HG03378 (cell line): ENCODE data around the gene GPHA2.

Experiments
- ATAC-seq: cut with Tn5 transposase; IDR thresholded peaks from one replicate; pipeline ENCODE4 v1.9.1; 2021; ENCODE audit warnings: mild to moderate bottlenecking, moderate library complexity; ENCODE audit not compliant: unreplicated experiment

The GPHA2 gene

DNA sequence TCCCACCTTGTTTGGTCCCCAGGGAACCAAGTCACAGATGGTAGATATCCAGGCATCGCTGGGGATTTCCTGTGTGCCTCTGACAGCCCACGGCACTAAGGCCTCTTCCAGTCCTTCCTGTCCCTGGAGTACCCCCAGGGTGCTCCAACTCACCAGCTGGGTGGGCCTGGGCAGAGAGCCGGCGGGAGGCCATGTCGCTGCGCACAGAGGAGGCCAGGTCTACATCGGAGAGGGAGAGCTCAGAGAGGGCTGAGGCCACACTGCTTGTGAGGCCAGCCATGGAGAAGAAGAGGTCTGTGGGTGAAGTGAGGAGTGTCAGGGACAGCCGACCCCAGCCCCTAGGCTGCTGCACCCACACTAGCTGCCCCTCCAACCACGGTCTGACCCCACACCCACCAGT, 24.0 kb downstream of the GPHA2 start:
- ATAC-seq, result no peak

GRCh38 chr11:64911142-64911541, 24.6 kb downstream of the GPHA2 start:
- no peak for ATAC-seq

DNA sequence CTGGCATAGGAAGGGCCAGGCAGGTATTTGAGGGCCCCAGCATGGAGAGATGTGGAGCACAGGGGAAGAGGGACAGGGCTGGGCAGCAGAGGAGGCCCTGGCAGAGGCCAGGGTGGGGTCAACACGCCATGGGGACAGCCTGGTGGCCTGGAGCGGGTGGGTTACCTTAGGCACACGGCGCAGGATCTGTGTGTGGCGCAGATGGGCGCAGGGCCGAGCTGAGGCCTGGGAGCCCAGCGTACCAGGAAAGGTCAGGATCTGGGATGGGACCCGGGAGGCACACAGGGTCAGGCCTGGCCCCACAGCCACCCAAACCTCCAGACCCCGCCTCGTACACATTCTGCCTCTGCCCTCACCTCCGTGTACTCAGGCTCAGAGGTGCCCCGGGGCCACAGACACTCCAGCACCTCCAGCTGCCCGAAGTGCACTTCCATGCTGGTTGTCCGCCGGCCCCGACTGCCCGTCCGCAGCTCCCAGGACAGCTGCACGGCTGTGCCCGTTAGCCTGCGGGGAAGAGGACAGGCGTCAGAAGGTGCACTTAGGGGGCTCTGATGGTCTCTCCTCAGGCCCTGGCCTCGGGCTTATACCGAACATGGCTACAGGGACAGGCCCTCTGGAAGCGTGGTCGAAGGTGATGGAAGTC, 25.1 kb downstream of the GPHA2 start:
- no peak for ATAC-seq

- ATAC-seq, result no peak
These were observed 25.9 kb downstream of the GPHA2 start for GRCh38 chr11:64909653-64910343.

DNA sequence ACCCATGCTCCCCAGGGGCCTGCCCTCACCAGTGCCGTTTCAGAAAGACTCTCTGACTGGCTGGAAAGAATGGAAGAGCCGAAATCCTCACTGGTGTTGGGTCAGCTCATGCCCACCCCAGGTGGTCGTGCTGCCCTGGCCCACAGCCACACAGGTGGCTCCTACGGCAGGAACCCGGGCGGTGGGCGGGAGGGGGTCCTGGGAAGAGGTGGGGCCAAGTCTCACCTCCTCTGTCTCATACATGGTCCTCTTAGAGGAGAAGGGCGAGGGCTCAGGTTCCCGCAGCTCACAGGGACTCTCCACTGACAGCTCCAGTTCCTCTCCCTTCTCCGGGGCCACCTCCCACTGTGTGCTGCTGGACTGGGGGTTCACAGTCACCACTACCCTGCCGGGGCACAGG, 26.9 kb downstream of the GPHA2 start:
- ATAC-seq, result no peak

DNA sequence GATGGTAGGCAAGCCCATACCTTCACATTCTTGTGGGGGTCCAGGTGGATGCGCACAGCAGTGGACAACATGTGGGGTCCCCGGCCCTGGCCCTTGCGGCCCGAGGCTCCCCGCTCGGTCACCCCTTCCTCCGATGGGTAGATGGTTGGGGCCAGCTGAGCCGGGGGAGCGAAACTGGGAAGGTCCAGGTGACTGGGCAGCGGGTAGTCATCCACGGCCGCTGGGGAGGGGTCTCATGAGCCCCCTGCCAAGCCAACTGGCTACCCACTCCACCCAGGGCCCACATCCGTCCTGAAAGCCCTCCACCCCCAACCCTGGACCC, 29.4 kb downstream of the GPHA2 start:
- no peak for ATAC-seq

- no peak for ATAC-seq
These were observed 30.0 kb downstream of the GPHA2 start for GRCh38 chr11:64905516-64906313.

DNA sequence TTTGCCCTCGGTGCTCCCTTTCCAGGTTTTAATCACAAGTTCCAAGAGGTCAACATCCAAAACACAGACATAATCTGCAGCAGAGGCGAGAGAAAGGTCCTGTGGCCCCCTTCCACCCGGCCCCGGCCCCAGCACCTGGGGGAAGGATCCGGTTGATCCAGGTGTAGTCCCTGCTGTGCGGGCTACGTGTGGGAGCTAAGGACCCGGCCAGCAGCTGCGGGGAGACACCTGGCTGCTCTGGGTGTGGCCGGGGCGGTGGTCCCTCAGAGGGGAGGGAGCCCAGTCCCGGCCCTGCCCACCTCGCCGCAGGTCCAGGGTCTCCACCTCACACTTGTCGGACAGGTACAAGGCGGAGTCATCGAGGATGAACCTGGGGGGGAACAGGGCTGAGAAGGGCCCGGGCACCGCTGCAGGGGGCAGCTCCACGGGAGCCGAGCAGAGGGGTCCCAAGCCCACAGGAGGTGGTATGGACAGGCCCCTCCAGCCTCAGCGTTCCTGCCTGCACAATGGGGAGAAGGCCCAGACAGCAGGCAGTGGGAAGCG, 32.3 kb downstream of the GPHA2 start:
- ATAC-seq, result no peak

GRCh38 chr11:64902102-64902900, 33.4 kb downstream of the GPHA2 start:
- no peak for ATAC-seq

GRCh38 chr11:64900774-64901173, 34.9 kb downstream of the GPHA2 start:
- ATAC-seq, result no peak

- no peak for ATAC-seq
These were observed 35.4 kb downstream of the GPHA2 start for GRCh38 chr11:64900263-64900678.

- ATAC-seq, result no peak
These were observed 37.2 kb downstream of the GPHA2 start for GRCh38 chr11:64898541-64898940.

GRCh38 chr11:64898076-64898445, 37.6 kb downstream of the GPHA2 start:
- ATAC-seq, result no peak

GRCh38 chr11:64897381-64898075, 38.2 kb downstream of the GPHA2 start:
- no peak for ATAC-seq

DNA sequence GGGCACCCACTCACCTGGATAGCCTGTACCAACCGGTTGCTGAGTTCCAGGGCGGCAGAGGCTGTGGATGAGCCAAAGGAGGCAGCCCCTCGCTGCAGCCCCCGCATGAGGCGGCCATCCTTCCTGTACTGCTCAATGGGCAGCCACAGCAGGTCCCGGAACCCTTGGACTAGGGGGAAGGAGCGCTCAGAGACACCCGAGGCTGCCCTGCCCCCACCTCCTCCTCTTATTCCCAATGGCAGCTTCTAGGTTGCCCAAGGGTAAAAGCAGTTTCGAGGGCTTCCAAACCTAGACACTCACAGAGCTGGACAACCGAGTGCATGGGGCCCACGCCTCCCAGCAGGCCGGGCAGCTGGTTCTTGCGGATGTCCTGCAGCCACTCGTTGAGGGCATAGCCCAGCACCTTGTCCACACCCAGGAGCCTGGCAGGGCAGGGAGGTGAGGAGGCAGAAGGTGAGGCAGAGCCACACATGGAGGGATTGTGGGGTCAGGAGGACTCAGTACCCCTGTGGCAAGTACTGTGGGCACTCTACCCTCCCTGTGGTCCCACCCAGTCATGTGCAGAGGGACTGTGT, 39.2 kb downstream of the GPHA2 start:
- no peak for ATAC-seq

- no peak for ATAC-seq
These were observed 40.8 kb downstream of the GPHA2 start for GRCh38 chr11:64894812-64895452.

DNA sequence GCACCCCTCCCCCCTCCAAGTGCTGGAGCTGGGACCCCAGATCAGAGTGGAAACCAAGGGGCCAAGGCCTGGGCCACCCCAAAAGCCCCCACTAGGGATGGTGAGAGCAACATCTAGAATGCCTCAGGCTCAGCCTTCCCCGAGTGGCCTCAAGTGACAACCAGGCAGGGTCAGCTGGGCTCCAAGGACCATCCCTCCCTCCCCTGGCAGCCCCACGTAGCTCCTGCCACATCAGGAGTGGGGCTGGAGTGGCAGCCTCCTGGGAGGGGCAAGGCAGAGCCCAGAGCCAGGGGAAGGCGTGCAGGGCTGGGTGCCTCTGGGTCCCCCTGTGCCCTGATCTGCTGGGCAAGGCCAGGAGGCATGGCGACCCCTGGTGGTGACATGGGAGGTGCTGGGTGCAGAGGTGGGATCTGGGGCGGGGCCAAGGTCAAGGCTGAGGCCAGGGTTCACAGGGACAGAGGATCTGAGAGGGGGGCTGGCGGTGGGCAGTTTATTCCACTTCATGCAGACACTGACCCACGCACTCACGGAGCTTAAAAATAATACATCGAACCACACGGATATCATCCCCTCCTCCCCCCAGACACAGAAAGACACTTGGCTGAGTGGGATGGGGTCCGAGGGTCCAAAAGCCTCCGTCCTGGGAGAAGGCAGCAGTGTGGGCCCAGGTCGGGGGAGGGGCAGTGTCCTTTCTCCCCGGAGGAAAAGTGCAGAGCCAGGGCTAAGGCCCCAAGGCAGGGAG, 41.5 kb downstream of the GPHA2 start:
- ATAC-seq, result no peak

DNA sequence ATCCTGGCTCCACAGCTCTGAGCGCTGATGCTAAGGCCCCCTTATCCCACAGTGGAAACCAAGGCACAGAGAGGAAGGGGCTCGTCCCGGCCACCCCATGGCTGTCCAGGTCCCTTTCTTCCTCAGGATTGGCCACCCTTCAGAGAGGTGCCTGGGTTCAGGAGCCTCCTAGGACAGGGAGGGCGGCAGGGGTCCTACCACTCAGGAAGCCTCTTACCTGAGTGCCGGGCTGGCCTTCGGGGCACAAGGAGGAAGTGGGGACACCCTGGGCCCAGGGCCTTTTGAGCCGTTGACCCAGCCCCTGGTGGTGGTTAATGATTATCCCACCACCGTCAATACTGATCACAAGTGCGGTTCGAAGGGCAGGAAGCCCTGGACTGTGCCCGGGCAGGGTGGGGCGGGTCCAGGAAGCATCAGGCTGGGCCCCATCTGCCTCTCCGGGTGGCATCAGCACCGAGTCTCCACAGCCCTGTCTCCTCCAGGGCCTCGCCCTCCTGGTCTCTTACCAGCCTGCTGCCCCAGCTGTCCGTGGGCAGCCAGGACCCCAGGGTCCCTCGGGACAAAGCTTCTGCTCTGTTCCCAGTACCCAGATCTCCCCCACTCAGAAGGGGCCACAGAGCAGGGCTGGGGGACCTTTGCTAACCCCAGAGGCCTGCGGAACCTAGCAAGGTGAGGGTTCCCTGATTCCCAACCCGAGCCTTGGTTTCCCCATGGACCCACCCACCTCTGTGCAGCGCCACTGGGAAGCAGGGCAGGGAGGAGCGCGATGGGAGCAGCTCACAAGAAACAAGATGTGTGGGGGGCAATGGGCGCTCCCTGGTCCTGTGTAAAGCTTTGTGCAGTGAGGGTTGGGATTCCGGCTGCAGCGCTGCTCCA, 42.3 kb downstream of the GPHA2 start:
- no peak for ATAC-seq
